GM19351 (cell line): ENCODE results near the gene TERT.
"Not testable (repeated sequence)": the region's sequence is repeated elsewhere in the genome, so short reads cannot be mapped to it uniquely, and the experiment has no call there.

Source experiments
- ATAC-seq: cut with Tn5 transposase; IDR thresholded peaks from one replicate; pipeline ENCODE4 v1.9.1; 2021; ENCODE audit warnings: mild to moderate bottlenecking, moderate library complexity; ENCODE audit not compliant: unreplicated experiment

Gene TERT

GRCh38 chr5:1298067-1298551 is 3.2 kb upstream of the TERT start:
- no peak for ATAC-seq

DNA sequence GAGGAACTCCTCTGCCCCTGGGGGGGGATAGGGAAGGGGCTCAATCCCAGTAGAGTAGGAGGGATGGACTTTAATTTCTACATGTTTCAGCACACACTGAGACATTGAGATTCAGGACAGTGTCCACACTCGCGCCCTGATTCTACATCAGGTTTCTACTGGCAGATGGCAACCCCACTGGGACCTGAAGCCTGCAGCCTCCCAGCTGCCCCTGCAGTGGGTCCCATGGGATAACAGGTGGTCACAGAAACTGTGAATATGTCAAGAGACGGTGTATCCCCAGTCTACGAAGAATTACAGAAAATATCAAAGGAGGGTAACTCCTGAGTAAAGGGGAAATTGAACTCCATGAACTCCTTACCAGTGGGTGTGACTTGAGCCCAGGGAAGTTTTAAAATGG is 2.4 kb upstream of the TERT start:
- ATAC-seq = no peak

DNA sequence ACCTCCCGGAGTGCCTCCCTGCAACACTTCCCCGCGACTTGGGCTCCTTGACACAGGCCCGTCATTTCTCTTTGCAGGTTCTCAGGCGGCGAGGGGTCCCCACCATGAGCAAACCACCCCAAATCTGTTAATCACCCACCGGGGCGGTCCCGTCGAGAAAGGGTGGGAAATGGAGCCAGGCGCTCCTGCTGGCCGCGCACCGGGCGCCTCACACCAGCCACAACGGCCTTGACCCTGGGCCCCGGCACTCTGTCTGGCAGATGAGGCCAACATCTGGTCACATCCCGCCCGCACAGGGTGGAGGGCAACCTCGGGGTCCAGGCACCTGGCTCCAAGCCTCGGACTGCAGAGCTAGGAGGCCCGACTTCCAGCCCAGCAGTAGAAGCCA is 776 bp upstream of the TERT start:
- ATAC-seq = no peak

GRCh38 chr5:1294206-1294834 is 548 bp downstream of the TERT start:
- no peak for ATAC-seq

DNA sequence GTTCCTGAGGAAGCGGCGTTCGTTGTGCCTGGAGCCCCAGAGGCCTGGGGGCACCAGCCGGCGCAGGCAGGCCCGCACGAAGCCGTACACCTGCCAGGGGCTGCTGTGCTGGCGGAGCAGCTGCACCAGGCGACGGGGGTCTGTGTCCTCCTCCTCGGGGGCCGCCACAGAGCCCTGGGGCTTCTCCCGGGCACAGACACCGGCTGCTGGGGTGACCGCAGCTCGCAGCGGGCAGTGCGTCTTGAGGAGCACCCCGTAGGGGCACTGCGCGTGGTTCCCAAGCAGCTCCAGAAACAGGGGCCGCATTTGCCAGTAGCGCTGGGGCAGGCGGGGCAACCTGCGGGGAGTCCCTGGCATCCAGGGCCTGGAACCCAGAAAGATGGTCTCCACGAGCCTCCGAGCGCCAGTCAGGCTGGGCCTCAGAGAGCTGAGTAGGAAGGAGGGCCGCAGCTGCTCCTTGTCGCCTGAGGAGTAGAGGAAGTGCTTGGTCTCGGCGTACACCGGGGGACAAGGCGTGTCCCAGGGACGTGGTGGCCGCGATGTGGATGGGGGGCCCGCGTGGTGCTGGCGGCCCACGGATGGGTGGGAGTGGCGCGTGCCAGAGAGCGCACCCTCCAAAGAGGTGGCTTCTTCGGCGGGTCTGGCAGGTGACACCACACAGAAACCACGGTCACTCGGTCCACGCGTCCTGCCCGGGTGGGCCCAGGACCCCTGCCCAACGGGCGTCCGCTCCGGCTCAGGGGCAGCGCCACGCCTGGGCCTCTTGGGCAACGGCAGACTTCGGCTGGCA is 1.3 kb downstream of the TERT start:
- no peak for ATAC-seq

DNA sequence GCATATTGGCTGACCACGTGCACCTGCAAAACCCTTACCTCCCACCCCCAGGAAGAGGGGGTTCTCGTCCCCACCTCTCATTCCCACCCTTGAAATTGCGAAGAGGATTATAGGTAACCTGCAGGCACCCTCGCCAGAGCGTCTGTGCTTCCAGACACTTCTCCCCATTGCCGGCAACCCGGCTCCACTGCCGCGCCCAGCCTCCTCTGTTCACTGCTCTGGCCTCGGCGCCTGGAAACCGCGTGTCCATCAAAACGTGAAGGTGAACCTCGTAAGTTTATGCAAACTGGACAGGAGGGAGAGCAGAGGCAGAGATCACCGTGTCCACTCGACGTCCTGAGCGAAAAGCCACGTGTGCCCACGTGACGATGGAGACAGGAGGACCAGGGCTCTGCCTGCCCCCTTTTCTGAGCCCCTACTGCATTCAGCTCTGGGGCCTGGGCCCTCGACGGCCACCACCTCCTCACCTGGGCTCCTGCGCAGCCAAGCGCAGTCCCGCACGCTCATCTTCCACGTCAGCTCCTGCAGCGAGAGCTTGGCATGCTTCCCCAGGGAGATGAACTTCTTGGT is 1.9 kb downstream of the TERT start:
- no peak for ATAC-seq

GRCh38 chr5:1292139-1292538 is 2.7 kb downstream of the TERT start:
- no peak for ATAC-seq

GRCh38 chr5:1291611-1292080 is 3.2 kb downstream of the TERT start:
- ATAC-seq = no peak

DNA sequence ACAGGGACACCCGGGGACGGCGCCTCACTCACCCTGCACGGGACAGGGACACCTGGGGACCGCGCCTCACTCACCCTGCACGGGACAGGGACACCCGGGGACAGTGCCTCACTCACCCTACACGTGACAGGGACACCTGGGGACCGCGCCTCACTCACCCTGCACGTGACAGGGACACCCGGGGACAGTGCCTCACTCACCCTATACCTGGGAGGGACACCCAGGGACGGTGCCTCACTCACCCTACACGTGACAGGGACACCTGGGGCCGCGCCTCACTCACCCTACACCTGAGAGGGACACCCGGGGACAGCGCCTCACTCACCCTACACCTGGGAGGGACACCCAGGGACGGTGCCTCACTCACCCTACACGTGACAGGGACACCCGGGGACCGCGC is 3.9 kb downstream of the TERT start:
- ATAC-seq = not testable (repeated sequence)

- not testable (repeated sequence) for ATAC-seq
Observed at GRCh38 chr5:1289559-1289958, 5.3 kb downstream of the TERT start.

GRCh38 chr5:1288439-1289335 is 6.2 kb downstream of the TERT start:
- no peak for ATAC-seq

DNA sequence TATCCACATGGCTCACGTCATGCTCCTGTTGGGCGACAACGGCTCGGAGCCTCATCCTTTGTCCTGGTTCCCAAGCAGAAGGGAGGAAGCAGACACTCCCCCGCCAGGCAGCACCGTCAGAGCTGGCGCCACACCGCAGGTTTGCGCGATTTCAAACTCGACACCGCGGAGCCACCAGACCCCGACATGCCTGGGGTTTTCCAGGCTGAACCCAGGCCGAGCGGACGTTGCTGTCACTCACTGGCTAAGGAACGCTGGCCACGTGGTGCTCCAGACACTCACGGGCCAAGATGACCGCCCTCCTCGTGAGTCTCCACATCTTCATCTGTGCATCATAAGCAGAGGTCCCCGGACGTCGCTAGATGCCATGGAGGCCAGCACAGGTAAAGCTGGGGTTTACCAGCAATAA is 9.0 kb downstream of the TERT start:
- ATAC-seq = no peak

DNA sequence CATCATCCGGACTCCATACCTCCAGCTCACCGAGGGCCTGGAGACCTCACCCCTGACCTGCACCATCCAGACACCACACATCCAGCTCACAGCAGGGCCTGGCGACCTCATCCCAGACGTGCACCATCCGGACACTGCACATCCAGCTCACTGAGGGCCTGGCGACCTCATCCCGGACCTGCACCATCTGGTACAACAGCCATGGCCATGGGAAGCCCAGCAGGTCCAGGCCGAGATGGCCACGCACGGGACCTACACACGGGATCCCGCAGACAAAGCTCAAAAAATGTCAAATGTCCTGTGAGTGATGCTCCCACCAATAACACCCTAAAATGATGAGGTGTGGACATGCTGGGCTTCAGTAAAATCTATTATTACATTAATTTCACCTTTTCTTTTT is 9.7 kb downstream of the TERT start:
- no peak for ATAC-seq

DNA sequence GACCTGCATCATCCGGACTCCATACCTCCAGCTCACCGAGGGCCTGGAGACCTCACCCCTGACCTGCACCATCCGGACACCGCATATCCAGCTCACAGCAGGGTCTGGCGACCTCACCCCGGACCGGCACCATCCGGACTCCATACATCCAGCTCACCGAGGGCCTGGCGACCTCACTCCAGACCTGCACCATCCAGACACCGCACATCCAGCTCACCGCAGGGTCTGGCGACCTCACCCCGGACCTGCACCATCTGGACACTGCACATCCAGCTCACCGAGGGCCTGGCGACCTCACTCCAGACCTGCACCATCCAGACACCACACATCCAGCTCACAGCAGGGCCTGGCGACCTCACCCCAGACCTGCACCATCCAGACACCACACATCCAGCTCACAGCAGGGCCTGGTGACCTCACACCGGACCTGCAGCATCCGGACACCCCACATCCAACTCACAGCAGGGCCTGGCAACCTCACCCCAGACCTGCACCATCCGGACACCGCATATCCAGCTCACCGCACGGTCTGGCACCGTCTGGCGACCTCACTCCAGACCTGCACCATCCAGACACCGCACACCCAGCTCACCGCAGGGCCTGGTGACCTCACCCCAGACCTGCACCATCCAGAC is 10.4 kb downstream of the TERT start:
- ATAC-seq = not testable (repeated sequence)

DNA sequence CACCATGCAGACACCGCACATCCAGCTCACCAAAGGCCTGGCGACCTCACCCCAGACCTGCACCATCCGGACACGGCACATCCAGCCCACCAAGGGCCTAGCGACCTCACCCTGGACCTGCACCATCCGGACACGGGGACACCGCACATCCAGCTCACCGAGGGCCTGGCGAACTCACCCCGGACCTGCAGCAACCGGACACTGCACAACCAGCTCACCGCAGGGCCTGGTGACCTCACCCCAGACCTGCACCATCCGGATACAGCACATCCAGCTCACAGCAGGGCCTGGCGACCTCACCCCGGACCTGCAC is 11.2 kb downstream of the TERT start:
- ATAC-seq = not testable (repeated sequence)

- not testable (repeated sequence) for ATAC-seq
Observed at GRCh38 chr5:1282993-1283728, 11.7 kb downstream of the TERT start.

DNA sequence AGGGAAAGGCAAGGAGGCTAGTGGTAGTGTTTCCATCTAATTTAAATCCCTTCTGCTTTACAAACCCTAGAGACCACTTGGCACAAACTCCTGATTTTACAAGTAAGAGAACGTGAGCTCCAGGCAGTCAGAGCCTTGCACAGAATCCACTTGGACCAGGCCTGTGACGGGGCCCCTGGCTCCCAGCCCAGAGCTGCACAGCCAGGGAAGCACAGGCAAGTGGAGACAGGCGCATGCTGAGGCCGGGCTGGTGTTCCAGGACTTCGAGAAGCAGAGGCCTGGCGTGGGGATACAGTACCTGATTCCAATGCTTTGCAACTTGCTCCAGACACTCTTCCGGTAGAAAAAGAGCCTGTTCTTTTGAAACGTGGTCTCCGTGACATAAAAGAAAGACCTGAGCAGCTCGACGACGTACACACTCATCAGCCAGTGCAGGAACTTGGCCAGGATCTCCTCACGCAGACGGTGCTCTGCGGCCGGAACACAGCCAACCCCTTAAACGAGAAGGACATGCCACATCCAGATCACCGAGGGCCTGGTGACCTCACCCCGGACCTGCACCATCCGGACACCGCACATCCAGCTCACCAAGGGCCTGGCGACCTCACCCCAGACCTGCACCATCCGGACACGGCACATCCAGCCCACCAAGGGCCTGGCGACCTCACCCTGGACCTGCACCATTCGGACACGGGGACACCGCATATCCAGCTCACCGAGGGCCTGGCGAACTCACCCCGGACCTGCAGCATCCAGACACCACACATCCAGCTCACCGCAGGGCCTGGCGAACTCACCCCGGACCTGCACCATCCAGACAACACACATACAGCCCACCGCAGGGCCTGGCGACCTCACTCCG is 12.5 kb downstream of the TERT start:
- ATAC-seq = no peak

- ATAC-seq = no peak
Observed at GRCh38 chr5:1281038-1281882, 13.6 kb downstream of the TERT start.
